ENCODE measurements around the gene RORB. TPM values are rescaled to one million over a fixed set of nuclear protein-coding genes. Genes with fewer than 3 reads are reported as not detected.

The RORB gene
- total RNA-seq, 1 experiment from 2014 or later = 0.08 TPM

DNA sequence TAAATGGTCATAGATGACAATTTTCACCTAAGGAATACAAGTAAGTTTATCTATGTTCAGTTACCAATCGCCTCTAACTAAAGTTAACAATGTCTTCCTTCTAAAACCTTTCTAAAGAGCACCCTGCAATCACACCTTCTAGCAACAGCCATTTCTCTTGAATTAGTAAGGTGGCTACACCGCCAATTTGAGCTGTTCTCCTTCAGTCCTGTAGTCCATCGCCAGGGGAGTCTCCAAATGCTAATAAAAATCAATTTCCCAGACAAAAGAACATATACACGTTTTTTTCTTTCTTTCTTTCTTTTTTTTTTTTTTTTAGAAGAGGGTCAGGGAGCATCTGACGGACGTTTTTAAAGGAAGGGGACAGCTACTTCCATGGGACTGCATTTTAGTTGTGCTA, 729 bp upstream of the RORB start:
- Histone ChIP-seq H3K4me1 (ENCODE audit: control insufficient read depth, insufficient read depth, low read length) (no peaks in the 10 kb centered on the region; the same call in 1 of the 2 replicates), H3K36me3 (ENCODE audit: control insufficient read depth, insufficient read depth, low read length) (no peaks in the 10 kb centered on the region), H3K9me3 (ENCODE audit: control insufficient read depth, insufficient read depth, low read depth, low read length) (no peaks in the 10 kb centered on the region), H3K4me3 (ENCODE audit: low read depth in 2 of 2, low read length in 2 of 2) (peak overlapping the region; percentile 32 to 68), H3K27me3 (ENCODE audit: control insufficient read depth, insufficient read depth, low read length) (peaks cover 5% of the 10 kb centered on the region; the same call in 1 of the 2 replicates), H3K27ac (ENCODE audit: low read length) (no peak overlapping the region)
- ATAC-seq (no peak), DNase-seq (ENCODE audit: low read depth, low spot score) (no peak)
- ChIA-PET POLR2A (no interaction called here), CTCF (no interaction called here)
- TF ChIP-seq SIN3A (IDR thresholded peaks at IDR 0.05; ENCODE audit: borderline replicate concordance, insufficient read depth, low read depth, low read length) (no peak), TCF7L2 (IDR thresholded peaks at IDR 0.05; ENCODE audit: low read depth, low read length) (no peak), POLR2AphosphoS5 (IDR thresholded peaks at IDR 0.05; ENCODE audit: low read depth, low read length) (no peak)
- TF ChIP-seq, protein P1, sequence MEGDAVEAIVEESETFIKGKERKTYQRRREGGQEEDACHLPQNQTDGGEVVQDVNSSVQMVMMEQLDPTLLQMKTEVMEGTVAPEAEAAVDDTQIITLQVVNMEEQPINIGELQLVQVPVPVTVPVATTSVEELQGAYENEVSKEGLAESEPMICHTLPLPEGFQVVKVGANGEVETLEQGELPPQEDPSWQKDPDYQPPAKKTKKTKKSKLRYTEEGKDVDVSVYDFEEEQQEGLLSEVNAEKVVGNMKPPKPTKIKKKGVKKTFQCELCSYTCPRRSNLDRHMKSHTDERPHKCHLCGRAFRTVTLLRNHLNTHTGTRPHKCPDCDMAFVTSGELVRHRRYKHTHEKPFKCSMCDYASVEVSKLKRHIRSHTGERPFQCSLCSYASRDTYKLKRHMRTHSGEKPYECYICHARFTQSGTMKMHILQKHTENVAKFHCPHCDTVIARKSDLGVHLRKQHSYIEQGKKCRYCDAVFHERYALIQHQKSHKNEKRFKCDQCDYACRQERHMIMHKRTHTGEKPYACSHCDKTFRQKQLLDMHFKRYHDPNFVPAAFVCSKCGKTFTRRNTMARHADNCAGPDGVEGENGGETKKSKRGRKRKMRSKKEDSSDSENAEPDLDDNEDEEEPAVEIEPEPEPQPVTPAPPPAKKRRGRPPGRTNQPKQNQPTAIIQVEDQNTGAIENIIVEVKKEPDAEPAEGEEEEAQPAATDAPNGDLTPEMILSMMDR (IDR thresholded peaks at IDR 0.05) = no peak
- TF ChIP-seq, protein P2, sequence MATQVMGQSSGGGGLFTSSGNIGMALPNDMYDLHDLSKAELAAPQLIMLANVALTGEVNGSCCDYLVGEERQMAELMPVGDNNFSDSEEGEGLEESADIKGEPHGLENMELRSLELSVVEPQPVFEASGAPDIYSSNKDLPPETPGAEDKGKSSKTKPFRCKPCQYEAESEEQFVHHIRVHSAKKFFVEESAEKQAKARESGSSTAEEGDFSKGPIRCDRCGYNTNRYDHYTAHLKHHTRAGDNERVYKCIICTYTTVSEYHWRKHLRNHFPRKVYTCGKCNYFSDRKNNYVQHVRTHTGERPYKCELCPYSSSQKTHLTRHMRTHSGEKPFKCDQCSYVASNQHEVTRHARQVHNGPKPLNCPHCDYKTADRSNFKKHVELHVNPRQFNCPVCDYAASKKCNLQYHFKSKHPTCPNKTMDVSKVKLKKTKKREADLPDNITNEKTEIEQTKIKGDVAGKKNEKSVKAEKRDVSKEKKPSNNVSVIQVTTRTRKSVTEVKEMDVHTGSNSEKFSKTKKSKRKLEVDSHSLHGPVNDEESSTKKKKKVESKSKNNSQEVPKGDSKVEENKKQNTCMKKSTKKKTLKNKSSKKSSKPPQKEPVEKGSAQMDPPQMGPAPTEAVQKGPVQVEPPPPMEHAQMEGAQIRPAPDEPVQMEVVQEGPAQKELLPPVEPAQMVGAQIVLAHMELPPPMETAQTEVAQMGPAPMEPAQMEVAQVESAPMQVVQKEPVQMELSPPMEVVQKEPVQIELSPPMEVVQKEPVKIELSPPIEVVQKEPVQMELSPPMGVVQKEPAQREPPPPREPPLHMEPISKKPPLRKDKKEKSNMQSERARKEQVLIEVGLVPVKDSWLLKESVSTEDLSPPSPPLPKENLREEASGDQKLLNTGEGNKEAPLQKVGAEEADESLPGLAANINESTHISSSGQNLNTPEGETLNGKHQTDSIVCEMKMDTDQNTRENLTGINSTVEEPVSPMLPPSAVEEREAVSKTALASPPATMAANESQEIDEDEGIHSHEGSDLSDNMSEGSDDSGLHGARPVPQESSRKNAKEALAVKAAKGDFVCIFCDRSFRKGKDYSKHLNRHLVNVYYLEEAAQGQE (IDR thresholded peaks at IDR 0.05; ENCODE audit: insufficient read depth in 1 of 2, low read depth in 2 of 2, low read length in 1 of 2) = no peak
- BruUV-seq (replicated peaks) = no TSS peak
- intact Hi-C loops (cut with micrococcal nuclease; ENCODE audit: unreplicated experiment) = no loop called here
- in situ Hi-C loops (cut with HindIII; ENCODE audit: low pct_unique_long_range_greater_than_20kb, low sequenced_read_pairs) = no loop called here

DNA sequence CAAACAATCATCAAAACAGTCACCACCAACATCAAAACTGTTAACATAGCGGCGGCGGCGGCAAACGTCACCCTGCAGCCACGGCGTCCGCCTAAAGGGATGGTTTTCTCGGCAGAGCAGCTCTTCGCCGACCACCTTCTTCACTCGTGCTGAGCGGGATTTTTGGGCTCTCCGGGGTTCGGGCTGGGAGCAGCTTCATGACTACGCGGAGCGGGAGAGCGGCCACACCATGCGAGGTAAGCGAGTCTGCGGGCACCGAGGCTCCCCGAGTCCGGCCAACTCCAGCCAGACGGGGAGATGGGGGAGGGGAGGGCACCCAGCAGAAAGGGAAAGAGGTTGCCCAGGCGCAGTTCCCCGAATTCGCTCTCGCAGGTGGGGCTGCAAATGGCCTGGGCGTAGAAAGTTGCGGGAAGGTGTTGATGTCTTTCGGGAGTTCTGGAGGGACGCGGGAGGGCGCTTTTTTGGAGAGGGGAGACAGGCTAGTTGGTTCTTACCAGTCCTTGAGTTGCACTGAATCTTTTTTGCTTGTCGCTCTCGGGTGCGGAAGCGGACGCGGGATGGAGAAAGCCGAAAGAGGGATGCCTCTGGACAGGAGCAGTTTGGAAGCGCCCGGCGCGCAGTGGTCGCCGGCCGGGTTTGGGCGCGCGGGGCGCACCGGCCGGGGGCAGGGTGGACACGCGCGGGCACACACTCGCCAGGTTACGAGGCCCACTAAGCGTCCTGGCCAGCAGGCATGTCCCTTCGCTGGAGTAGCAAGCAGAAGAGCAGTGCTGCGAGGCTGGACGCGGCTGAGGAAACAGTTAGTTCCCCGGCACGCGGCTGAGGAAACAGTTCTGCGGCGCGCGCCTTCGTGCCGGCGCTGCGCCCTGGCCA, 849 bp downstream of the RORB start:
- POLR2A ChIA-PET = no interaction called here
- TF ChIP-seq TCF7L2 (IDR thresholded peaks at IDR 0.05; ENCODE audit: low read depth, low read length) (no peak), POLR2AphosphoS5 (IDR thresholded peaks at IDR 0.05; ENCODE audit: low read depth, low read length) (no peak), SIN3A (IDR thresholded peaks at IDR 0.05; ENCODE audit: borderline replicate concordance, insufficient read depth, low read depth, low read length) (no peak)
- TF ChIP-seq, protein P2 (IDR thresholded peaks at IDR 0.05; ENCODE audit: insufficient read depth in 1 of 2, low read depth in 2 of 2, low read length in 1 of 2) = no peak
- TF ChIP-seq, protein P1 (IDR thresholded peaks at IDR 0.05) = no peak
- Histone ChIP-seq H3K27ac (ENCODE audit: low read length) (no peak overlapping the region), H3K27me3 (ENCODE audit: control insufficient read depth, insufficient read depth, low read length) (peaks cover 5% of the 10 kb centered on the region; the same call in 1 of the 2 replicates), H3K36me3 (ENCODE audit: control insufficient read depth, insufficient read depth, low read length) (no peaks in the 10 kb centered on the region; the same call in 1 of the 2 replicates), H3K4me1 (ENCODE audit: control insufficient read depth, insufficient read depth, low read length) (no peaks in the 10 kb centered on the region; the same call in 1 of the 2 replicates), H3K4me3 (ENCODE audit: low read depth in 2 of 2, low read length in 2 of 2) (peak overlapping the region; percentile 32 to 68), H3K9me3 (ENCODE audit: control insufficient read depth, insufficient read depth, low read depth, low read length) (no peaks in the 10 kb centered on the region)
- intact Hi-C loops (cut with micrococcal nuclease; ENCODE audit: unreplicated experiment) (loop anchor here (1.0 kb wide), 1 partner anchor 46 kb away; no protein-coding TSS in a partner anchor), in situ Hi-C loops (cut with HindIII; ENCODE audit: low pct_unique_long_range_greater_than_20kb, low sequenced_read_pairs) (no loop called here)
- CTCF ChIA-PET = no interaction called here
- DNase-seq (ENCODE audit: low read depth, low spot score) (no peak), ATAC-seq (peak; percentile 70)
- no TSS peak for BruUV-seq (replicated peaks)

Data from Panc1 (cell line).